ENCODE measurements around the gene LGALS3. TPM values are rescaled to one million over a fixed set of nuclear protein-coding genes. Genes with fewer than 3 reads are reported as not detected.

Gene LGALS3
- total RNA-seq, 1 experiment from 2014 or later: 317 TPM

DNA sequence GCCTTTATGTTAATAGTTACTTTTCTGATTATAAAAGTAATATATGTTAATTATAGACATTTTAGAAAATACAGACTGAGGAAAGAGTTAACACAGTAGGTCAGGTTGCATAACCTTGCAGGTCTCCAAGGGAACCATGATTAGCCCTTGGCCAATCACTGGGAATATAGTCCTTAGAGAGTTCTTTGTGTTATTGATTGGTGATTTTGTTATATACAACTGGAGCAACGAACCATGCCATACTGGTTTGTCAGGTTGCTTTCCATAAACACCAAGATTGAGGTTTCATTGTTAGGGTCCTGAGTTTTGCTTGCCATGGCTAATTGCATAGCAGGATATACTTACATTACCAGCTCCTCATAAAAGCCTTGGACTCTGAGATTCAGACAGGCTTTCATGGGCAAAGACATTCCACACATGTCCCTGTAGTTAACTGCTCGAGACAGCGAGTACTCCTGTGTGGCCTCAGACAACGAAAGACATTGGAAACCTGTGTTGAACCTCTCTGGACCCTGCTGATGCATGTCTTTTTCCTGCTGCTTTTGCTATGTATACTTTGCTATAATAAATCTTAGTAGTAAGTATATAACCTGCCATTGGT lies 43.9 kb upstream of the LGALS3 start:
- intact Hi-C loops (cut with micrococcal nuclease): loop anchor here (5.0 kb wide), 2 partner anchors 62 to 347 kb away; no protein-coding TSS in a partner anchor
- no peaks in the 10 kb centered on the region for H3K9me2 ChIP-seq (replicated peaks; ENCODE audit: low read length)
- H3F3A ChIP-seq (ENCODE audit: low read length, unreplicated experiment): no peaks in the 10 kb centered on the region
- H4K20me1 ChIP-seq (ENCODE audit: low read length): no peaks in the 10 kb centered on the region
- H3K4me2 ChIP-seq (ENCODE audit: low read length): no peak overlapping the region
- H3K27me3 ChIP-seq (ENCODE audit: low read length): no peaks in the 10 kb centered on the region
- H3K79me2 ChIP-seq (ENCODE audit: low read length): no peaks in the 10 kb centered on the region
- ChIA-PET CTCF (no interaction called here), POLR2A (ENCODE audit: unreplicated experiment) (interaction anchor here (0.6 kb wide), 1 partner anchor 34 kb away, joined by 3 read pairs; the partner anchor contains the start of gene MAPK1IP1L)
- H3K27ac ChIP-seq (ENCODE audit: low read length): no peak overlapping the region
- no peaks in the 10 kb centered on the region for H3K36me3 ChIP-seq (ENCODE audit: low read depth, low read length)
- DNase-seq (no peak), ATAC-seq (no peak)
- no TSS peak for BruUV-seq (replicated peaks)
- no peaks in the 10 kb centered on the region for H3K9me3 ChIP-seq (ENCODE audit: low read length)
- H3K9ac ChIP-seq (ENCODE audit: low read length): no peak overlapping the region
- TF ChIP-seq EZH2 (IDR thresholded peaks at IDR 0.05; ENCODE audit: low read length, unreplicated experiment): no peak
- TF ChIP-seq, protein P1, sequence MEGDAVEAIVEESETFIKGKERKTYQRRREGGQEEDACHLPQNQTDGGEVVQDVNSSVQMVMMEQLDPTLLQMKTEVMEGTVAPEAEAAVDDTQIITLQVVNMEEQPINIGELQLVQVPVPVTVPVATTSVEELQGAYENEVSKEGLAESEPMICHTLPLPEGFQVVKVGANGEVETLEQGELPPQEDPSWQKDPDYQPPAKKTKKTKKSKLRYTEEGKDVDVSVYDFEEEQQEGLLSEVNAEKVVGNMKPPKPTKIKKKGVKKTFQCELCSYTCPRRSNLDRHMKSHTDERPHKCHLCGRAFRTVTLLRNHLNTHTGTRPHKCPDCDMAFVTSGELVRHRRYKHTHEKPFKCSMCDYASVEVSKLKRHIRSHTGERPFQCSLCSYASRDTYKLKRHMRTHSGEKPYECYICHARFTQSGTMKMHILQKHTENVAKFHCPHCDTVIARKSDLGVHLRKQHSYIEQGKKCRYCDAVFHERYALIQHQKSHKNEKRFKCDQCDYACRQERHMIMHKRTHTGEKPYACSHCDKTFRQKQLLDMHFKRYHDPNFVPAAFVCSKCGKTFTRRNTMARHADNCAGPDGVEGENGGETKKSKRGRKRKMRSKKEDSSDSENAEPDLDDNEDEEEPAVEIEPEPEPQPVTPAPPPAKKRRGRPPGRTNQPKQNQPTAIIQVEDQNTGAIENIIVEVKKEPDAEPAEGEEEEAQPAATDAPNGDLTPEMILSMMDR (conservative IDR thresholded peaks at IDR 0.05; ENCODE audit: low read depth, low read length): no peak
- TF ChIP-seq EZH2phosphoT487 (IDR thresholded peaks at IDR 0.05; ENCODE audit: borderline replicate concordance, low read length): no peak
- H3K4me1 ChIP-seq (ENCODE audit: insufficient read depth, low read length): peaks cover 3% of the 10 kb centered on the region; the same call in 1 of the 2 replicates
- no peak overlapping the region for H2AFZ ChIP-seq (ENCODE audit: low read length)
- no peak overlapping the region for H3K4me3 ChIP-seq (ENCODE audit: low read length)

DNA sequence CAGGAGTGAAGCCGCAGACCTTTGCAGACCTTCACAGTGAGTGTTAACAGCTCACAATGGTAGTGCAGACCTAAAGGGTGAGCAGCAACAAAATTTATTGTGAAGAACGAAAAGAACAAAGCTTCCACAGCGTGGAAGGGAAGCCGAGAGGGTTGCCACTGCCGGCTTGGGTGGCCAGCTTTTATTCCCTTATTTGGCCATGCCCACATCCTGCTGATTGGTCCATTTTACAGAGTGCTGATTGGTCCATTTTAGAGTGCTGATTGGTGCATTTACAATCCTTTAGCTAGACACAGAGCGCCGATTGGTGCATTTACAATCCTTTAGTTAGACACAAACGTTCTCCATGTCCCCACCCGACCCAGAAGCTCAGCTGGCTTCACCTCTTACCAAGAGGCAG lies 42.1 kb upstream of the LGALS3 start:
- no peak for ATAC-seq
- intact Hi-C loops (cut with micrococcal nuclease): loop anchor here (5.0 kb wide), 2 partner anchors 60 to 345 kb away; no protein-coding TSS in a partner anchor
- Histone ChIP-seq H2AFZ (ENCODE audit: low read length) (no peak overlapping the region), H4K20me1 (ENCODE audit: low read length) (no peaks in the 10 kb centered on the region), H3K4me1 (ENCODE audit: insufficient read depth, low read length) (peaks cover 3% of the 10 kb centered on the region; the same call in 1 of the 2 replicates), H3K36me3 (ENCODE audit: low read depth, low read length) (no peaks in the 10 kb centered on the region), H3K79me2 (ENCODE audit: low read length) (no peaks in the 10 kb centered on the region), H3K27me3 (ENCODE audit: low read length) (no peaks in the 10 kb centered on the region), H3K4me2 (ENCODE audit: low read length) (no peak overlapping the region), H3K27ac (ENCODE audit: low read length) (no peak overlapping the region), H3K4me3 (ENCODE audit: low read length) (no peak overlapping the region), H3K9ac (ENCODE audit: low read length) (no peak overlapping the region), H3F3A (ENCODE audit: low read length, unreplicated experiment) (no peaks in the 10 kb centered on the region), H3K9me3 (ENCODE audit: low read length) (no peaks in the 10 kb centered on the region), H3K9me2 (replicated peaks; ENCODE audit: low read length) (no peaks in the 10 kb centered on the region)
- TF ChIP-seq EZH2phosphoT487 (IDR thresholded peaks at IDR 0.05; ENCODE audit: borderline replicate concordance, low read length): no peak
- TF ChIP-seq EZH2 (IDR thresholded peaks at IDR 0.05; ENCODE audit: low read length, unreplicated experiment): no peak
- TF ChIP-seq, protein P1 (conservative IDR thresholded peaks at IDR 0.05; ENCODE audit: low read depth, low read length): no peak
- no TSS peak for BruUV-seq (replicated peaks)
- CTCF ChIA-PET: interaction anchor here (0.6 to 1.8 kb wide), 2 partner anchors 8 to 74 kb away, joined by 3 to 5 read pairs; no protein-coding TSS in a partner anchor
- POLR2A ChIA-PET (ENCODE audit: unreplicated experiment): no interaction called here
- no peak for DNase-seq

DNA sequence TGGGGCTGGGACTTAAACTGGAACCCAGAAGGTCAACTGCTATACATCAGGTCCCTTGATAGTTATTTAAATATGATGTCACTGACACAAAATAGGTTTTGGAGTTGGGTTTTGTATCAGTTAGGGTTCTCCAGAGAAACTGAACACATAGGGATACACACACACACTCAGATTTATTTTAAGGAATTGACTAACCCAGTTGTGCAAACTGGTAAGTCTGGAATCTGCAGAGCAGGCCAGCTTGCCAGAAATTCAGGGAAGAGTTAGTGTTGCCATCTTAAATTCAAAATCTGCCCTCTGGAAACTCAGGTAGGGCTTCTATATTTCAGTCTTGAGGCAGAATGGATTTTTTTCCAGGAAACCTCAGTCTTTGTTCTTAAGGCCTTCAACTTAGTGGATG lies 40.7 kb upstream of the LGALS3 start:
- POLR2A ChIA-PET (ENCODE audit: unreplicated experiment): no interaction called here
- intact Hi-C loops (cut with micrococcal nuclease): loop anchor here (5.0 kb wide), 2 partner anchors 59 to 344 kb away; no protein-coding TSS in a partner anchor
- no peak for TF ChIP-seq EZH2phosphoT487 (IDR thresholded peaks at IDR 0.05; ENCODE audit: borderline replicate concordance, low read length)
- TF ChIP-seq EZH2 (IDR thresholded peaks at IDR 0.05; ENCODE audit: low read length, unreplicated experiment): no peak
- TF ChIP-seq, protein P1 (conservative IDR thresholded peaks at IDR 0.05; ENCODE audit: low read depth, low read length): no peak

More for the DNA sequence above, 40.7 kb upstream of the LGALS3 start:
- Histone ChIP-seq H2AFZ (ENCODE audit: low read length) (no peak overlapping the region), H3K27ac (ENCODE audit: low read length) (no peak overlapping the region), H3K4me3 (ENCODE audit: low read length) (no peak overlapping the region), H3K9me3 (ENCODE audit: low read length) (no peaks in the 10 kb centered on the region), H3K9me2 (replicated peaks; ENCODE audit: low read length) (no peaks in the 10 kb centered on the region), H3K4me2 (ENCODE audit: low read length) (no peak overlapping the region), H3K79me2 (ENCODE audit: low read length) (no peaks in the 10 kb centered on the region), H3K27me3 (ENCODE audit: low read length) (no peaks in the 10 kb centered on the region), H3K36me3 (ENCODE audit: low read depth, low read length) (no peaks in the 10 kb centered on the region), H4K20me1 (ENCODE audit: low read length) (no peaks in the 10 kb centered on the region), H3K4me1 (ENCODE audit: insufficient read depth, low read length) (peaks cover 3% of the 10 kb centered on the region; the same call in 1 of the 2 replicates), H3K9ac (ENCODE audit: low read length) (no peak overlapping the region), H3F3A (ENCODE audit: low read length, unreplicated experiment) (no peaks in the 10 kb centered on the region)
- ATAC-seq (no peak), DNase-seq (no peak)
- CTCF ChIA-PET: interaction anchor here (1.8 kb wide), 1 partner anchor 72 kb away, joined by 5 read pairs; no protein-coding TSS in a partner anchor
- BruUV-seq (replicated peaks): no TSS peak

All from PC-3 (cell line).